ENCODE data around the gene STEEP1.
"Not testable (repeated sequence)": the region's sequence is repeated elsewhere in the genome, so short reads cannot be mapped to it uniquely, and the experiment has no call there.

STEEP1 gene

GRCh38 chrX:119529345-119530276 lies 35.6 kb downstream of the STEEP1 start:
- no peak for DNase-seq

GRCh38 chrX:119523664-119524184 lies 41.5 kb downstream of the STEEP1 start:
- DNase-seq, result no peak

GRCh38 chrX:119521246-119521645 lies 44.0 kb downstream of the STEEP1 start:
- no peak for DNase-seq

GRCh38 chrX:119518371-119518770 lies 46.8 kb downstream of the STEEP1 start:
- no peak for DNase-seq

- DNase-seq, result peak; percentile 78
Measured at GRCh38 chrX:119516157-119516702, 49.0 kb downstream of the STEEP1 start.

- DNase-seq, result peak; percentile 68
Measured at GRCh38 chrX:119512146-119512800, 52.9 kb downstream of the STEEP1 start.

GRCh38 chrX:119507206-119507605 lies 58.0 kb downstream of the STEEP1 start:
- no peak for DNase-seq

GRCh38 chrX:119505945-119506344 lies 59.3 kb downstream of the STEEP1 start:
- no peak for DNase-seq

GRCh38 chrX:119505145-119505544 lies 60.1 kb downstream of the STEEP1 start:
- DNase-seq, result not testable (repeated sequence)

GRCh38 chrX:119503484-119503861 lies 61.7 kb downstream of the STEEP1 start:
- DNase-seq, result no peak

GRCh38 chrX:119502727-119503483 lies 62.3 kb downstream of the STEEP1 start:
- DNase-seq, result no peak

- no peak for DNase-seq
Measured at GRCh38 chrX:119501511-119502148, 63.6 kb downstream of the STEEP1 start.

- DNase-seq, result no peak
Measured at GRCh38 chrX:119500061-119500800, 65.0 kb downstream of the STEEP1 start.

GRCh38 chrX:119497185-119497584 lies 68.0 kb downstream of the STEEP1 start:
- DNase-seq, result no peak

GRCh38 chrX:119495734-119496726 lies 69.2 kb downstream of the STEEP1 start:
- DNase-seq, result no peak

GRCh38 chrX:119493851-119494495 lies 71.2 kb downstream of the STEEP1 start:
- DNase-seq, result not testable (repeated sequence)

GRCh38 chrX:119492463-119492862 lies 72.7 kb downstream of the STEEP1 start:
- no peak for DNase-seq

- DNase-seq, result no peak
Measured at GRCh38 chrX:119489212-119490074, 75.8 kb downstream of the STEEP1 start.

- DNase-seq, result peak; percentile 59
Measured at GRCh38 chrX:119488749-119489148, 76.5 kb downstream of the STEEP1 start.
